Left ventricle myocardium inferior (tissue), 1 donor: ENCODE measurements around the gene FLOT1. TPM values are rescaled to one million over a fixed set of nuclear protein-coding genes. Genes with fewer than 3 reads are reported as not detected.
"Not testable (repeated sequence)": the region's sequence is repeated elsewhere in the genome, so short reads cannot be mapped to it uniquely, and the experiment has no call there.

Experiments used
- DNase-seq: peaks from one replicate; pipeline ENCODE4 v3.0.0-alpha.2; 2020
- H3K27ac ChIP-seq: fragments of 200-600 bp; replicated peaks from 2 replicates; pipeline ENCODE4 v1.8.0; 2021
- H3K27me3 ChIP-seq: fragments of 200-600 bp; 2 replicates; pipeline ENCODE4 v1.8.0; 2021; ENCODE audit warnings: low read depth
- H3K36me3 ChIP-seq: fragments of 200-600 bp; 2 replicates; pipeline ENCODE4 v1.8.0; 2021
- H3K4me1 ChIP-seq: fragments of 200-600 bp; 2 replicates; pipeline ENCODE4 v1.8.0; 2021
- H3K4me3 ChIP-seq: fragments of 200-600 bp; 2 replicates; pipeline ENCODE4 v1.8.0; 2021; ENCODE audit warnings: mild to moderate bottlenecking, moderate library complexity
- H3K9me3 ChIP-seq: fragments of 200-600 bp; replicated peaks from 2 replicates; pipeline ENCODE4 v1.8.0; 2021
- intact Hi-C: fragments of 100-400 bp; cut with micrococcal nuclease; formaldehyde crosslinking; loops from one replicate; pipeline ENCODE4 v1.11.0; 2022
- total RNA-seq: library from RNA; stranded (reverse); fragmentation: NEBNext Ultra II Directional; extraction: Animal tissue kit (Norgen Biotek cat#: 25700); gene quantifications from one replicate; pipeline ENCODE4 v1.2.1, GENCODE V29; 2021
- TF ChIP-seq, protein P1 (sequence below): fragments of 200-600 bp; IDR thresholded peaks from 2 replicates; pipeline ENCODE4 v1.8.0; 2021; ENCODE audit warnings: antibody characterized with exemption, mild to moderate bottlenecking, borderline replicate concordance
- donor health status: DM: no; HTN: yes; CAD: no; lungs with severe emphysema.

Gene FLOT1
- total RNA-seq, 1 donor from 2014 or later, result 223 TPM

DNA sequence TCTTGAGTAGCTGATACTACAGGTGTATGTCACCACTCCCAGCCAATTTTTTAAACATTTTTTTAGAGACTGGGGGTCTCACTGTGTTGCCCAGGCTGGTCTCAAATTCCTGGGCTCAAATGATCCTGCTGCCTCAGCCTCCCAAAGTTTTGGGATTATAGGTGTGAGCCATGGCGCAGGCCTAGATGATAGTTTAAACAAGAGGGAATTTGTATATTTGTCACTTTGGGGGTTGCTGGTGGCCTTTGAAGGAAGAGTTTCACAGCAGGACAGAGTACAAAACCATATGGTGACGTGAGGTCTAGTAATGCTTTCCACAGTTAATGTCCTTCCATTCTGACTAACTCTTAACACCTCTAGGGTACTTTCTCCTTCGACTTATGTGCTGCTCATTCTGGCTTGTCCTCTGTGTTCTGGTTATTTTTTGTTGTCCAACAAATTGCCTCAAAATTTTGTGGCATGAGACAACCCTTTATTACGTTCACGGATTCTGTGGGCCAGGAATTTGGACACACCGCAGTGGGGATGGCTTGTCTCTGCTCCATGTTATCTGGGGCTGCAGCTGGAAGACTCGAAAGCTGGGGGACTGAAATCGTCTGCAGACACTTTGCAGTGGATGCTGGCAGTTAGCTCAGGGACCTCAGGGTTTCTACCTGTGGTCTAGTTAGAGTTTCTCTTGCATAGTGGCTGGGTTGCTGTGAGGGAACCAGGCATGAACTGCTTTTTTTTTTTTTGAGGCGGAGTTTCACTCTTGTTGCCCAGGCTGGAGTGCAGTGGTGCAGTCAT lies 24.9 kb upstream of the FLOT1 start:
- H3K4me3 ChIP-seq, result no peak overlapping the region
- no peak overlapping the region for H3K27ac ChIP-seq
- DNase-seq, result no peak
- no peaks in the 10 kb centered on the region for H3K27me3 ChIP-seq
- TF ChIP-seq, protein P1, sequence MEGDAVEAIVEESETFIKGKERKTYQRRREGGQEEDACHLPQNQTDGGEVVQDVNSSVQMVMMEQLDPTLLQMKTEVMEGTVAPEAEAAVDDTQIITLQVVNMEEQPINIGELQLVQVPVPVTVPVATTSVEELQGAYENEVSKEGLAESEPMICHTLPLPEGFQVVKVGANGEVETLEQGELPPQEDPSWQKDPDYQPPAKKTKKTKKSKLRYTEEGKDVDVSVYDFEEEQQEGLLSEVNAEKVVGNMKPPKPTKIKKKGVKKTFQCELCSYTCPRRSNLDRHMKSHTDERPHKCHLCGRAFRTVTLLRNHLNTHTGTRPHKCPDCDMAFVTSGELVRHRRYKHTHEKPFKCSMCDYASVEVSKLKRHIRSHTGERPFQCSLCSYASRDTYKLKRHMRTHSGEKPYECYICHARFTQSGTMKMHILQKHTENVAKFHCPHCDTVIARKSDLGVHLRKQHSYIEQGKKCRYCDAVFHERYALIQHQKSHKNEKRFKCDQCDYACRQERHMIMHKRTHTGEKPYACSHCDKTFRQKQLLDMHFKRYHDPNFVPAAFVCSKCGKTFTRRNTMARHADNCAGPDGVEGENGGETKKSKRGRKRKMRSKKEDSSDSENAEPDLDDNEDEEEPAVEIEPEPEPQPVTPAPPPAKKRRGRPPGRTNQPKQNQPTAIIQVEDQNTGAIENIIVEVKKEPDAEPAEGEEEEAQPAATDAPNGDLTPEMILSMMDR, result no peak
- intact Hi-C loops, result no loop called here
- no peaks in the 10 kb centered on the region for H3K36me3 ChIP-seq
- no peaks in the 10 kb centered on the region for H3K9me3 ChIP-seq
- H3K4me1 ChIP-seq, result peaks cover 54% of the 10 kb centered on the region

DNA sequence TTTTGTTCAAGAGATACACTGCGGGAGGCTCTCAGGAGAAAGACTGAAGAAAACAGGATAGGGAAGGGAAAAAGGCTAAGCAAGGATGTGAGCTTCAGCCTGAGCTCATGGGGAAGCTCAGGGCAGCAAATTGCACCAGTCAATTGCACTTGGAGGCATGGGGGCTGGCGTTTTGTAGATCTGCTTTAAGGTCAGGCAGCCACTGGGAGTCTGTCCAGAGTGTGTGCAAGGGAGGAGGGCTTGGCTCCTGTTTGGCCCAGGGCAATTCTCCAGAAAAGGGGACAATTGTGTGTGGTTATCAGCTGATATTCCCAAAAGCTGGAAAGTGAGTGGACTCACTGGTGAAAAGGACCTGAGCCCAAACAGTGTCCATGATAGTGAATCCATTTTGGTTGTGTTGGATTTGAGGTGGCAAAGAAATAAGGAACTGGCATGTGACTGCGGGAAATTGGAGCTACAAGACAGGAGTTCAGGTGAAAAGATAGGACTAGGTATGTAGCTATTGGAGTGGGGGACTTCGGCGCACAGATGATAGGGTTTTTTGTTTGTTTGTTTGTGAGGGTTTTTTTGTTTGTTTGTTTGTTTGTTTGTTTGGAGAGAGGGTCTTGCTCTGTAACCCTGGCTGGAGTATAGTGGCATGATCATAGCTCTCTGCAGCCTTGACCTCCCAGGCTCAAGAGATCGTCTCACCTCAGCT lies 24.1 kb upstream of the FLOT1 start:
- intact Hi-C loops, result no loop called here
- TF ChIP-seq, protein P1, result no peak
- H3K36me3 ChIP-seq, result no peaks in the 10 kb centered on the region
- no peaks in the 10 kb centered on the region for H3K27me3 ChIP-seq
- no peak for DNase-seq
- peaks cover 54% of the 10 kb centered on the region for H3K4me1 ChIP-seq
- H3K27ac ChIP-seq, result peak overlapping the region; percentile 32
- H3K9me3 ChIP-seq, result no peaks in the 10 kb centered on the region
- no peak overlapping the region for H3K4me3 ChIP-seq

DNA sequence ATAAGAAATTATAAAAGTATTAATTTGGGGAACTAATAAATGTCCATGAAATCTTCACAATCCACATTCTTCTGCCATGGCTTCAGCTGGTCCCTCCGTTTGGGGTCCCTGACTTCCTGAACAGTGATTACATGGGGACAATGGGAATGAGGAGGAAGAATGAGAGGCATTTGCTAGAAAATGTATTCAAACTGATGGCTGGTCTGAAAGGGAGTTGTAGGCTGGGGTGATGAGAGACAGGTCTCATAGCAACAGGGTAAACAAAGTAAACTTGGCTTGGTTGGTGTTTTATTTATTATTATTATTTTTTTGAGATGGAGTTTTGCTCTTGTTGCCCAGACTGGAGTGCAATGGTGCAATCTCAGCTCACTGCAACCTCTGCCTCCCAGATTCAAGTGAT lies 23.0 kb upstream of the FLOT1 start:
- H3K36me3 ChIP-seq, H3K27me3 ChIP-seq, H3K9me3 ChIP-seq, DNase-seq, intact Hi-C loops, H3K4me3 ChIP-seq: not testable (repeated sequence)
- Histone ChIP-seq H3K27ac (peak overlapping the region; percentile 32), H3K4me1 (peaks cover 54% of the 10 kb centered on the region)

DNA sequence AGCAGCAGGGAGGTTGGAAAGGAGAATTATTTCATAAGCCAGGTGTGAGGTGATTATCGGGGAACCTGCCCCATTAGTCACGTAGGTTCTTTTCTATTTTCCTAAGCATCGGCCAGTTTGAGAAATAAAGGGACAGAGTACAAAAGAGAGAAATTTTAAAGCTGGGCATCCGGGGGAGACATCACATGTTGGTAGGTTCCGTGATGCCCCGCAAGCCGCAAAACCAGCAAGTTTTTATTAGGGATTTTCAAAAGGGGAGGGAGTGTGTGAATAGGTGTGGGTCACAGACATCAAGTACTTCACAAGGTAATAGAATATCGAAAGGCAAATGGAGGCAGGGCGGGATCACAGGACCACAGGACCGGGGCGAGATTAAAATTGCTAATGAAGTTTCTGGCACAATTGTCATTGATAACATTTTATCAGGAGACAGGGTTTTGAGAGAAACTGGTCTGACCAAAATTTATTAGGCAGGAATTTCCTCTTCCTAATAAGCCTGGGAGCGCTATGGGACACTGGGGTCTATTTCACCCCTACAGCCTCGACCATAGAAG lies 22.1 kb upstream of the FLOT1 start:
- H3K27ac ChIP-seq, result peak overlapping the region; percentile 70

DNA sequence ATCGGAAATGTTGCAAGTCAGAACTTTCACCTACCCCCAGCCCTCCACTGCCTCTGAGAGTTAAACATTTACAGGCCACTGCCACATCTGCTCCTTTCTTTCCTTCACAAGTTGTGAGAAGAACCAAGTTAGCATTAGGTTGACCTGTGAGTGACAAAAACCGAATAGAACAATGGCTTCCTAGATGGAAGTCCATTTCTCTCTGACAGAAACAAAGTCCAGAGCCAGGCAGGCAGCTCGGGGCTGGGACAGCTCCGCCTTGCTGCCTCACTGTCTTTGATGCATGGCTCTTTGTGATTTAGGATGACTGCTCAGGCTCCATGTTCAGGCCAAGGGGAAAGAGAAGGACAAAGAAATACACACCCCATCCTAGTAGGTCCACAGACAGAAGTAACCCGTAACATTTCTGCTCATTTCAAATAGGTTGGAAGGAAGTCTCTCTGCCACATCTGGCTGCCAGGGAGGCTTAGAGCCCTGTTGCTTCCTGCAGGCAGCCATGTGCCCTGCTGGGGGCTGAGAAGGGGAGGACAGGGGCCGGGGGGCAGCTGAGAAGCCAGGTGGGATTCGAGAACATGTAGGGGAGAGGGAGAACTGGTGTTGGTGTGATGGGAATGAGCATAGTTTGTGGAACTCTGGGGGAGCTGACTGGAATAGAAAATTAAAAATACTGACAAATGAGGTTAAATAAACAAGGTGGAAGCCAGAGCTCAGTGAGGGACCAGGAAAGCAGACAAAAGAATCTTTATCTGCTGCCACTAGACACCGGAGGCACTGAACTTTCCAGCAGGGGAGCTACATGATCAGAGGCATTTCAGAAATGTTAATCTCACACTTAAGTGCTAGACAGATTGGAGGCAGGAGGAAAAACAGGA lies 21.4 kb upstream of the FLOT1 start:
- Histone ChIP-seq H3K9me3 (no peaks in the 10 kb centered on the region), H3K4me3 (no peak overlapping the region), H3K36me3 (no peaks in the 10 kb centered on the region), H3K27me3 (no peaks in the 10 kb centered on the region), H3K27ac (peak overlapping the region; percentile 70), H3K4me1 (peaks cover 54% of the 10 kb centered on the region)
- no peak for DNase-seq
- TF ChIP-seq, protein P1, result peak; percentile 37
- intact Hi-C loops, result no loop called here

More for the DNA sequence above, 22.1 kb upstream of the FLOT1 start:
- intact Hi-C loops, H3K27me3 ChIP-seq, DNase-seq, H3K9me3 ChIP-seq, H3K36me3 ChIP-seq, H3K4me3 ChIP-seq: not testable (repeated sequence)
- H3K4me1 ChIP-seq, result peaks cover 54% of the 10 kb centered on the region

DNA sequence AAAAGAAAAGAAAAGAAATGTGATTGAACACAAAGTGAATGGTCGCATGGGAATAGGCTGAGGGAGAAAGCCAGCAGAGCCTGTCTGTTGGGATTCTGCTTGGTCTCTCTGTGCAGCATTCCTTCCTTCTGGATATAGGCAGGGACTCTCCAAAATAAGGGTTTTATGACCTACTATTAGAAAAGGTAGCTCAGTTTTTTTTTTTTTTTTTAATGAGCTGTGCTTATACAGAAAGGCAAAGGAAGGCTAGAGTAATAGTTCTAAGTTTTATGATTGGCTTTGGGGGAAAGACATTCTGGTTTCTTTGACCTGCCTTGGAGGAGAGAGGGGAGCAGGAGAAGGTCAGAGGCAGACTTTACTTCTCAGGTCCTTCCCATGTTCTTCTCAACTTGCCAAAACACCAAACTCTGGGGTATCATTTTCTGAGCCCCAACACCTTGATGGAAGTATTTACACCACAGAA lies 20.7 kb upstream of the FLOT1 start:
- Histone ChIP-seq H3K27me3 (no peaks in the 10 kb centered on the region), H3K4me1 (peaks cover 55% of the 10 kb centered on the region), H3K27ac (peak overlapping the region; percentile 70), H3K9me3 (no peaks in the 10 kb centered on the region), H3K4me3 (no peak overlapping the region), H3K36me3 (no peaks in the 10 kb centered on the region)
- TF ChIP-seq, protein P1, result no peak
- DNase-seq, result no peak
- intact Hi-C loops, result no loop called here
